Measurements from ENCODE around the gene ABCG2.

The ABCG2 gene

DNA sequence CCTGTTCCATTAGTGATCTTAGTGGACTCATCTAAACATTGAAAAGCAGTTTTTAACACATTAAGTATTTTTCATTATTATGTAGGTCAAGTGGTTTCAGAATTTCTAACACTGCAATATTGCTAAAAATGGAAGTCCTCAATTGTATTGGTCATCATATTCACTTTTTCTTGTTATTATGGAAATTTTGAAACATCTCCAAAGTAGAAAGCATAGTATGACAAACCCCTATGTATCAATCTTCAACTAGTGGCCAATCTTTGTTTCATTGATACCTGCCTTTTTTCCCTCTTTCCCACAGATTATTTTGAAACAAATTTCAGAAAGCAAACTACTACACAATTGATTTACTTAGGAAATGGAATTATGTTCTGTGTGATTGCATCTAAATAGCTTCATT is 14.5 kb upstream of the ABCG2 start:
- TF ChIP-seq, protein P1, sequence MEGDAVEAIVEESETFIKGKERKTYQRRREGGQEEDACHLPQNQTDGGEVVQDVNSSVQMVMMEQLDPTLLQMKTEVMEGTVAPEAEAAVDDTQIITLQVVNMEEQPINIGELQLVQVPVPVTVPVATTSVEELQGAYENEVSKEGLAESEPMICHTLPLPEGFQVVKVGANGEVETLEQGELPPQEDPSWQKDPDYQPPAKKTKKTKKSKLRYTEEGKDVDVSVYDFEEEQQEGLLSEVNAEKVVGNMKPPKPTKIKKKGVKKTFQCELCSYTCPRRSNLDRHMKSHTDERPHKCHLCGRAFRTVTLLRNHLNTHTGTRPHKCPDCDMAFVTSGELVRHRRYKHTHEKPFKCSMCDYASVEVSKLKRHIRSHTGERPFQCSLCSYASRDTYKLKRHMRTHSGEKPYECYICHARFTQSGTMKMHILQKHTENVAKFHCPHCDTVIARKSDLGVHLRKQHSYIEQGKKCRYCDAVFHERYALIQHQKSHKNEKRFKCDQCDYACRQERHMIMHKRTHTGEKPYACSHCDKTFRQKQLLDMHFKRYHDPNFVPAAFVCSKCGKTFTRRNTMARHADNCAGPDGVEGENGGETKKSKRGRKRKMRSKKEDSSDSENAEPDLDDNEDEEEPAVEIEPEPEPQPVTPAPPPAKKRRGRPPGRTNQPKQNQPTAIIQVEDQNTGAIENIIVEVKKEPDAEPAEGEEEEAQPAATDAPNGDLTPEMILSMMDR (IDR thresholded peaks at IDR 0.05; ENCODE audit: low read depth, low read length, missing control alignments) = no peak
- no peak for DNase-seq (ENCODE audit: low read depth)

DNA sequence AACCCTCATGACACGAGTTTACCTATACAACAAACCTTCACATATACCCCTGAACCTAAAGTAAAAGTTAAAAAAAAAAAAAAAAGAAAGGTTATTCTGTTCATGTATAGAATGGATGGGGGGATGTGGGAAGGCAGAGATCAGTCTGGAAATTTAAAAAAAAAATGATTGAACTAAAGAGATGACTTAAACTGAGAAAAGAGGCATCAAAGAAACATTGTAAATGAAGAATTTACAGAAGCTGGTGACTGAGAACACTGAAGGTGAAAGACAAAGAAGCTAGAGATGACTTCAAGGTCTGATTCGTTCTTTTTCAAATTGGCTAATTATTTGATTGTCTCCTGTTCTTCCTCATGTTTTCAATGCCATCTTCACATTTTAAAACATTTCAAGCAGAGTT is 12.8 kb upstream of the ABCG2 start:
- H3K4me3 ChIP-seq (ENCODE audit: low read depth, low read length) = no peak overlapping the region
- DNase-seq (ENCODE audit: low read depth) = no peak
- TF ChIP-seq, protein P1 (IDR thresholded peaks at IDR 0.05; ENCODE audit: low read depth, low read length, missing control alignments) = no peak

More for the DNA sequence above, 14.5 kb upstream of the ABCG2 start:
- no peak overlapping the region for H3K4me3 ChIP-seq (ENCODE audit: low read depth, low read length)

DNA sequence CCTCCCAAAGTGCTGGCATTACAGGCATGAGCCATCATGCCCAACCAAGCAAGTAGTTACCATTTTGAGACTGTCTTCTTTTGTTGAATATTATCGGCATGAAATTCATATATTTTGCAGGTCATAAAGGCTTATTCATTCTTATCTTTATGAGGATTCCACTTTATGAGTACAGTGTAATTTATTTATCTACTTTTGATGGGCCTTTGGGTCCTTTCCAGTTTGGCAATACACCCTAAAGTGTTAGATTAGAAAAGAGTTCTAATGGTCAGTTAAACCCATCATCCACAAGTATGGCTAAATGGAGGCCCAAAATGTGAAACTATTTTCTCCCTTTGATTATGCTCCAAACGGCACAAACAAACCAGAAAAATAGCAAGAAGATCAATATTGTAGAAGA is 10.9 kb upstream of the ABCG2 start:
- TF ChIP-seq, protein P1 (IDR thresholded peaks at IDR 0.05; ENCODE audit: low read depth, low read length, missing control alignments) = no peak
- no peak for DNase-seq (ENCODE audit: low read depth)
- no peak overlapping the region for H3K4me3 ChIP-seq (ENCODE audit: low read depth, low read length)

DNA sequence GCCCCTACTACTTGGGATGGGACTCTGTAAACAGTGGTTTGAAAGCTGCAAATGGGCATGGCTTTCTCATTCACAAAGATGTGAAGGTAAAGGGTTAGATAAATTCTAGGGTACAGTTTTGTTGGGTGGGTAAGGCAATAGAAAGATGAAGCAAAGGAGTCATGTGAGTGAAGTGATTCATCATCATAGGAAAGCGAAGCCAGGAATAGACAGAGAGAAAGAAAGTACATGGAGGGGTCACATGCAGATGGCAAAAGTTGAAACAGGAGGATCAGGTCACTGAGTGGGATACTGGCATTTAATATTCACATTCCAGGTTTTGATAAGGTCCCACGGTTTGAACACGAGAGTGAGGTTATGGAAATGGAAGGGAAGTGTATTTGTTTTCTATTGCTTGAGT is 8.2 kb upstream of the ABCG2 start:
- DNase-seq (ENCODE audit: low read depth) = no peak
- TF ChIP-seq, protein P1 (IDR thresholded peaks at IDR 0.05; ENCODE audit: low read depth, low read length, missing control alignments) = no peak
- no peak overlapping the region for H3K4me3 ChIP-seq (ENCODE audit: low read depth, low read length)

DNA sequence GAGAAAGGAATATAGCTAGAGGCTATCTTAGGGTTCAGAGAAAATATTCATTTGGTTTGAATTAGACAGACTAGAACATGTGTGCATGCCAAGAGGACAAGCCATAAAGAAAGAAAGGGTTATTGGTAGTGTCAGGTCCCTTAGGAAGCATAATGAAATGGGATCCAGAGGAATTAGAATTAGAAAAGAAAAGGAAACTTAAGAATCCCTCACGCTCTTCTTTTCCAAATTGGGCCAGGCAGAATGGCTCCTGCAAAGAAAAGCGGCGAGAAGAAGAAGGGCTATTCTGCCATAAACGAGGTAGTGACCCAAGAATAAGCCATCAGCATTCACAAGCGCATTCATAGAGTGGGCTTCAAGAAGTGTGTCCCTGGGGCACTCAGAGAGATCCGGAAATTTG is 4.9 kb upstream of the ABCG2 start:
- H3K4me3 ChIP-seq (ENCODE audit: low read depth, low read length) = no peak overlapping the region
- no peak for DNase-seq (ENCODE audit: low read depth)
- TF ChIP-seq, protein P1 (IDR thresholded peaks at IDR 0.05; ENCODE audit: low read depth, low read length, missing control alignments) = no peak

DNA sequence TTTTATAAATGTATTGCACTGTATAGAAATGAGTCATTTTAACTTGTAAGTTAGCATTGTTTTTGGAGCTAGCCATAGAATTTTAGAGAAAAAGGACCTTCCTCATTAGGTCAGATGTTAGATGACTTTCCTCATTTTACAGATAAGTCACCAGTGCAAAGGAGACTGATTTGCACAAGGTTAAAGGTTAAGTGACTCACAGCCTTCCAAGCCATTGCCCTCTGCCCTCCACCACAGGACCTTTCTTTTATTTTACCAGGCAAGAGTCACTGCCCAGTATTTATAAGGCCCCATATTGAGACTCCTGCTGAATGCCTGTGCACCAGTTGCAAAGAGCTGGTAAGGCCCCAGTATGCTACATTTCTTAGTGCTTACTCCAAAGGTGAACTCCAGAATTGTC is 4.2 kb upstream of the ABCG2 start:
- TF ChIP-seq, protein P1 (IDR thresholded peaks at IDR 0.05; ENCODE audit: low read depth, low read length, missing control alignments) = no peak
- no peak overlapping the region for H3K4me3 ChIP-seq (ENCODE audit: low read depth, low read length)
- DNase-seq (ENCODE audit: low read depth) = no peak

DNA sequence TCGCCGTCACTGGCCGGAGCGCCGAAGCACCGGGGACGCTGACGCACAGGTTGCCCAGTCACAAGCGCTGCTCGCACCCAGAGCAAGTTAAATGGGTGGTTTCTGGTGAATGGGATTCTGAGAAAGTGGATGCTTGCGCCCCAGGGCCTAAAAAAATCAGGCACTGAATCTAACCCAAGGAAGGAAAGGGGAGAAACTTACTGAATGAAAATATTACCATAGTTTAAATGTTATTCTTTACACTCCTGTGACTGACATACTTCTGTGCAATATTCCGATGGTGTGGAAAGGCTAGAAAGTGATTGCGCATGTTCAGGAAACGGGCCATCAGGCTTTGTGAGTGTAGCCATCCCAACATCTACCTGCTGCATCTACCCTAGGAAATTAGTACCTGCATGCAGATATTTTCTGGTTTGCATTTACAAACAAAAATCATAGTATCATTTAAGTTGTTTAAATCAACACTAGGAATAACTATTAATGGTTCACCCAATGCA is 838 bp upstream of the ABCG2 start:
- DNase-seq (ENCODE audit: low read depth) = no peak
- TF ChIP-seq, protein P1 (IDR thresholded peaks at IDR 0.05; ENCODE audit: low read depth, low read length, missing control alignments) = no peak
- H3K4me3 ChIP-seq (ENCODE audit: low read depth, low read length) = peak overlapping the region; percentile 53

Data from GM12864 (cell line).